A673 (cell line): ENCODE measurements around the gene PPP2R5D.

Experiments
- EZH2 ChIP-seq: fragments of 200-600 bp; sonication (generic); IDR thresholded peaks from 2 replicates; pipeline ENCODE4 v1.6.1; 2017; ENCODE audit warnings: borderline replicate concordance, low read depth, mild to moderate bottlenecking, mixed read lengths, antibody characterized with exemption, low read length; ENCODE audit not compliant: poor library complexity, severe bottlenecking
- TF ChIP-seq, protein P1 (sequence below): fragments of 300-800, 200-600 bp; sonication (generic); conservative IDR thresholded peaks from 2 replicates; pipeline ENCODE4 v1.5.1; 2017; ENCODE audit warnings: low read depth, mild to moderate bottlenecking, antibody characterized with exemption, low read length, moderate library complexity, mixed read lengths

DNA sequence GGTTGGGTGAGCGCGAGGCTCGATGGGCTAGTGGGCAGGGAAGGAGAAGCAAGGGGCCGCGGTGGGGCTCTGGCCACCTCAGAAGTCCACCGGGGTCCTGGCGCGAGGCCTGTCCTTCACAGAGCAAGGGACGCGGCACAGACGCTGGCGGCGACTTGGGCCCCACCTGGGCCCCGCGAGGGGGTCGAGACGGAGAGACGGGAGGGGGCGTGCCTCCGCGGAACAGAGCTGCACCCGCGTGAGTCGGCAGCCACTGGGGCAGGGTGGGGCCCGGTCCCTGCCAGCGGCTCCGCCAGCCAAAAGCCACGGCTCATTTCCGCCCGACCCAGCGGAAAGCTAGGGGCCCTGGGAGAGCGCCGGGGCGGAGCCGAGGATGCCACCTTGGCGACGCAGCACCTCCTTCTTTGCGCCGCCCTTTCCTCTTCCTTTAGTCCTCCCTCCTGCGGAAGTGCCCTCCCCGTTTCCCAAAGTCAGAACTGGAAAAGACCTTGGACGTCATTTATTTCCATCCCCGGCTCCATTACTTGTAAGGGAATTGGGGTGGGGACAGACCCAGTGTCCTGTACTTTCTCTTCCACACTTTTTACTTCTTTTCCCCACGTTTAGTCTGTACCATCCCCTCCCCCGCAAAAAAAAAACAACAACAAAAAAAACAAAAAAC lies 69.3 kb downstream of the PPP2R5D start, which contains the start of gene CUL7:
- TF ChIP-seq, protein P1, sequence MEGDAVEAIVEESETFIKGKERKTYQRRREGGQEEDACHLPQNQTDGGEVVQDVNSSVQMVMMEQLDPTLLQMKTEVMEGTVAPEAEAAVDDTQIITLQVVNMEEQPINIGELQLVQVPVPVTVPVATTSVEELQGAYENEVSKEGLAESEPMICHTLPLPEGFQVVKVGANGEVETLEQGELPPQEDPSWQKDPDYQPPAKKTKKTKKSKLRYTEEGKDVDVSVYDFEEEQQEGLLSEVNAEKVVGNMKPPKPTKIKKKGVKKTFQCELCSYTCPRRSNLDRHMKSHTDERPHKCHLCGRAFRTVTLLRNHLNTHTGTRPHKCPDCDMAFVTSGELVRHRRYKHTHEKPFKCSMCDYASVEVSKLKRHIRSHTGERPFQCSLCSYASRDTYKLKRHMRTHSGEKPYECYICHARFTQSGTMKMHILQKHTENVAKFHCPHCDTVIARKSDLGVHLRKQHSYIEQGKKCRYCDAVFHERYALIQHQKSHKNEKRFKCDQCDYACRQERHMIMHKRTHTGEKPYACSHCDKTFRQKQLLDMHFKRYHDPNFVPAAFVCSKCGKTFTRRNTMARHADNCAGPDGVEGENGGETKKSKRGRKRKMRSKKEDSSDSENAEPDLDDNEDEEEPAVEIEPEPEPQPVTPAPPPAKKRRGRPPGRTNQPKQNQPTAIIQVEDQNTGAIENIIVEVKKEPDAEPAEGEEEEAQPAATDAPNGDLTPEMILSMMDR = no peak
- no peak for TF ChIP-seq EZH2
